SK-N-SH (cell line): Measurements from ENCODE around the gene PODXL.

Source experiments
- MEF2A ChIP-seq: IDR thresholded peaks from 2 replicates; pipeline ENCODE4 v1.4.0; 2012; ENCODE audit warnings: low read depth, borderline replicate concordance
- TF ChIP-seq, protein P1 (sequence below): fragments of 200-600 bp; sonication (generic); IDR thresholded peaks from 2 replicates; pipeline ENCODE4 v1.6.1; 2017; ENCODE audit warnings: antibody characterized with exemption, mild to moderate bottlenecking, moderate library complexity

DNA sequence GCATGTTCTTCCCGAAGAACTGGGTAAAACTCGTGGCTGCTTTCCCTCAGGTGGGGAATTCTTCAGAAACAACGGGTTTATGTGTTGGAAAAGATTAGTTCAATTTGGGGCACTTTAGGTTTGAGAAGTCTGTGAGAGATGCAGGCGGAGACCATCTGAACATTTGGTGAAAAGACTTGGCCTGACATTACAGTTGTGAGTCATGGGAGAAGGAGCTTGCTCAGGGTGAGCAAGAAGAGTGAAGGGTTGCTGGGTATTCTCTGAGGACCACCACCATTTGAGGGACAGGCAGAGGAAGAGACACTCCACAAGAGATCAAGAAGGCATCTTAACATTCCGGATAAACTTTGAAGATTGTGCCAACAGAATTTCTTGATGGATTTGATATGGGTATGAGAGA is 88.6 kb downstream of the PODXL start:
- TF ChIP-seq, protein P1, sequence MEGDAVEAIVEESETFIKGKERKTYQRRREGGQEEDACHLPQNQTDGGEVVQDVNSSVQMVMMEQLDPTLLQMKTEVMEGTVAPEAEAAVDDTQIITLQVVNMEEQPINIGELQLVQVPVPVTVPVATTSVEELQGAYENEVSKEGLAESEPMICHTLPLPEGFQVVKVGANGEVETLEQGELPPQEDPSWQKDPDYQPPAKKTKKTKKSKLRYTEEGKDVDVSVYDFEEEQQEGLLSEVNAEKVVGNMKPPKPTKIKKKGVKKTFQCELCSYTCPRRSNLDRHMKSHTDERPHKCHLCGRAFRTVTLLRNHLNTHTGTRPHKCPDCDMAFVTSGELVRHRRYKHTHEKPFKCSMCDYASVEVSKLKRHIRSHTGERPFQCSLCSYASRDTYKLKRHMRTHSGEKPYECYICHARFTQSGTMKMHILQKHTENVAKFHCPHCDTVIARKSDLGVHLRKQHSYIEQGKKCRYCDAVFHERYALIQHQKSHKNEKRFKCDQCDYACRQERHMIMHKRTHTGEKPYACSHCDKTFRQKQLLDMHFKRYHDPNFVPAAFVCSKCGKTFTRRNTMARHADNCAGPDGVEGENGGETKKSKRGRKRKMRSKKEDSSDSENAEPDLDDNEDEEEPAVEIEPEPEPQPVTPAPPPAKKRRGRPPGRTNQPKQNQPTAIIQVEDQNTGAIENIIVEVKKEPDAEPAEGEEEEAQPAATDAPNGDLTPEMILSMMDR = no peak
- no peak for TF ChIP-seq MEF2A
